Natural killer cell (primary cell): ENCODE measurements around the gene POLRMT. TPM values are rescaled to one million over a fixed set of nuclear protein-coding genes. Genes with fewer than 3 reads are reported as not detected.

ENCODE experiments used
- ATAC-seq, 3 donors: fragments of 150-1000 bp in 2 of 3; fragments of 200-7000 bp in 1 of 3; cut with Tn5 transposase; 1 replicate in 1 of 3; 2 replicates in 2 of 3; pipeline ENCODE4 v1.10.0; 2021; ENCODE audit warnings: mild to moderate bottlenecking in 2 of 3, moderate library complexity in 2 of 3
- DNase-seq, 2 donors: peaks; one replicate each; pipeline versions ENCODE4 v3.0.0 to v3.0.0-alpha.2; 2013 to 2021; ENCODE audit warnings: mixed read lengths in 1 of 2
- H3K27ac ChIP-seq: one replicate; pipeline ENCODE4 v1.5.1; 2013; ENCODE audit warnings: mild to moderate bottlenecking, low read length
- H3K27me3 ChIP-seq: one replicate; pipeline ENCODE4 v1.6.1; 2013; ENCODE audit warnings: low read length; ENCODE audit not compliant: control insufficient read depth, insufficient read depth
- H3K36me3 ChIP-seq: one replicate; pipeline ENCODE4 v1.6.1; 2013; ENCODE audit warnings: low read length; ENCODE audit not compliant: control insufficient read depth, insufficient read depth
- H3K4me1 ChIP-seq: one replicate; pipeline ENCODE4 v1.6.1; 2013; ENCODE audit warnings: low read length; ENCODE audit not compliant: control insufficient read depth, insufficient read depth
- H3K4me3 ChIP-seq: one replicate; pipeline ENCODE4 v1.5.1; 2013; ENCODE audit warnings: low read length
- H3K9me3 ChIP-seq: one replicate; pipeline ENCODE4 v1.6.1; 2013; ENCODE audit warnings: low read length; ENCODE audit not compliant: control insufficient read depth, insufficient read depth
- H3K27ac Mint-ChIP-seq, 2 donors: one replicate each; pipeline ENCODE4 v1.8.0; 2022; ENCODE audit warnings: mild to moderate bottlenecking in 2 of 2, mixed read lengths in 2 of 2, moderate library complexity in 1 of 2
- H3K27me3 Mint-ChIP-seq, 2 donors: one replicate each; pipeline ENCODE4 v1.8.0; 2022; ENCODE audit warnings: low read depth in 2 of 2, mixed read lengths in 2 of 2
- H3K36me3 Mint-ChIP-seq: one replicate; pipeline ENCODE4 v1.8.0; 2022; ENCODE audit warnings: mixed read lengths
- H3K4me1 Mint-ChIP-seq, 2 donors: one replicate each; pipeline ENCODE4 v1.8.0; 2022; ENCODE audit warnings: mixed read lengths in 2 of 2
- H3K4me3 Mint-ChIP-seq: one replicate; pipeline ENCODE4 v1.8.0; 2022; ENCODE audit warnings: mild to moderate bottlenecking, moderate library complexity, mixed read lengths
- H3K9me3 Mint-ChIP-seq, 2 donors: one replicate each; pipeline ENCODE4 v1.8.0; 2022; ENCODE audit warnings: mixed read lengths in 2 of 2
- CTCF ChIP-seq: fragments of 200-600 bp; IDR thresholded peaks from one replicate; pipeline ENCODE4 v1.8.0; 2022; ENCODE audit warnings: antibody characterized with exemption
- WGBS: methylation state at CpG from one replicate; pipeline ENCODE4 v1.1.7; 2013; ENCODE audit warnings: missing lambda C conversion rate; ENCODE audit not compliant: insufficient coverage; 5-methylcytosine and 5-hydroxymethylcytosine counted together
- intact Hi-C: fragments of 100-400 bp; cut with micrococcal nuclease; formaldehyde crosslinking; loops from one replicate; pipeline ENCODE4 v1.14.2; 2022
- total RNA-seq, 4 donors: library from RNA; stranded (reverse); fragments of 120-200 nt in 1 of 4; gene quantifications; one replicate each; pipeline versions ENCODE4 v1.2.3 to v1.2.4, GENCODE V29; 2013 to 2022

Gene POLRMT
- total RNA-seq, 3 donors from 2014 or later (not counting 1 experiment from before 2014, with no cell fraction given): 57.2 to 58.5 (median 57.6) TPM

- Mint-ChIP-seq H3K4me1 (peaks cover 6 to 11% of the 10 kb centered on the region in 2 donors), H3K9me3 (no peaks in the 10 kb centered on the region), H3K4me3 (no peak overlapping the region), H3K27ac (no peak overlapping the region), H3K27me3 (peaks cover 3 to 7% of the 10 kb centered on the region in 2 donors), H3K36me3 (no peaks in the 10 kb centered on the region)
- DNase-seq: no peak
- no peak overlapping the region for H3K4me3 ChIP-seq
- intact Hi-C loops: no loop called here
- no peak for TF ChIP-seq CTCF
- ATAC-seq: no peak
- H3K36me3 ChIP-seq: peaks cover 18% of the 10 kb centered on the region
- WGBS: 36% methylated on average over 80 of the region's 97 CpGs
- peaks cover 4% of the 10 kb centered on the region for H3K27me3 ChIP-seq
- no peak overlapping the region for H3K27ac ChIP-seq
- no peaks in the 10 kb centered on the region for H3K9me3 ChIP-seq
- peaks cover 20% of the 10 kb centered on the region for H3K4me1 ChIP-seq
Measured at GRCh38 chr19:616062-616700, 17.2 kb downstream of the POLRMT start.

GRCh38 chr19:615619-616018 is 17.7 kb downstream of the POLRMT start:
- Mint-ChIP-seq H3K27ac (no peak overlapping the region), H3K4me3 (peak overlapping the region; percentile 61), H3K36me3 (no peaks in the 10 kb centered on the region), H3K4me1 (peaks cover 11 to 16% of the 10 kb centered on the region in 2 donors), H3K27me3 (peaks cover 3 to 7% of the 10 kb centered on the region in 2 donors), H3K9me3 (no peaks in the 10 kb centered on the region)
- H3K27ac ChIP-seq: no peak overlapping the region
- intact Hi-C loops: no loop called here
- DNase-seq (peak in 1 of 2 donors; percentile 29), ATAC-seq (peak in 1 of 3 donors; percentile 28)
- peaks cover 18% of the 10 kb centered on the region for H3K36me3 ChIP-seq
- WGBS: 28% methylated on average over 33 of the region's 33 CpGs
- H3K9me3 ChIP-seq: no peaks in the 10 kb centered on the region
- H3K27me3 ChIP-seq: peaks cover 4% of the 10 kb centered on the region
- no peak for TF ChIP-seq CTCF
- H3K4me1 ChIP-seq: peaks cover 26% of the 10 kb centered on the region
- no peak overlapping the region for H3K4me3 ChIP-seq

GRCh38 chr19:613732-614567 is 19.4 kb downstream of the POLRMT start:
- Mint-ChIP-seq H3K4me3 (no peak overlapping the region), H3K36me3 (no peaks in the 10 kb centered on the region), H3K9me3 (no peaks in the 10 kb centered on the region), H3K27ac (no peak overlapping the region), H3K4me1 (peaks cover 12 to 21% of the 10 kb centered on the region in 2 donors), H3K27me3 (peaks cover 3 to 7% of the 10 kb centered on the region in 2 donors)
- ATAC-seq: no peak
- H3K4me3 ChIP-seq: no peak overlapping the region
- peaks cover 4% of the 10 kb centered on the region for H3K27me3 ChIP-seq
- intact Hi-C loops: no loop called here
- no peak for DNase-seq
- peaks cover 43% of the 10 kb centered on the region for H3K4me1 ChIP-seq
- TF ChIP-seq CTCF: no peak
- H3K36me3 ChIP-seq: peaks cover 8% of the 10 kb centered on the region
- H3K9me3 ChIP-seq: no peaks in the 10 kb centered on the region
- 84% methylated on average over 54 of the region's 54 CpGs for WGBS
- H3K27ac ChIP-seq: no peak overlapping the region
